HG03520 (cell line): Measurements from ENCODE around the gene CANT1.

ENCODE experiments used
- ATAC-seq: cut with Tn5 transposase; IDR thresholded peaks from one replicate; pipeline ENCODE4 v1.9.1; 2021; ENCODE audit warnings: mild to moderate bottlenecking, moderate library complexity; ENCODE audit not compliant: unreplicated experiment

The CANT1 gene

DNA sequence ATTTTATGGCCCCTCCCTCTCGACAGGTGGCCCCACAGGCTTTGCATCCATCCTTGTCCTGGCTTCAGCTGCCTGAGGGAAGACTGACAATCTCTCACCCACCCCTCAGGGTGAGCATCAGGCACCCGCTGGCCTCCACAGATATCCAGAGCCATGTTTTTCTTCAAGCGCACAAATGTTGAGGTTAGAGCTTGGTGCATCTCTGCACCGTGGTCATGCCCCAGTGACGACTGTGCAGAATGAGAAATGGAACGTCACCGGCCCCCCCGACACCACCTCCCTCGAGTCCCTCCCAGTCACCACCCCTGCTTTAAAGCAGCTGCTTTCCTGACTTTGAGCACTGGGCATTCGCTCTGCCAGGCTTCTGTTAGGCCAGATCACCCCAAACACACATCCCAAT lies 64.6 kb downstream of the CANT1 start:
- ATAC-seq, result no peak

DNA sequence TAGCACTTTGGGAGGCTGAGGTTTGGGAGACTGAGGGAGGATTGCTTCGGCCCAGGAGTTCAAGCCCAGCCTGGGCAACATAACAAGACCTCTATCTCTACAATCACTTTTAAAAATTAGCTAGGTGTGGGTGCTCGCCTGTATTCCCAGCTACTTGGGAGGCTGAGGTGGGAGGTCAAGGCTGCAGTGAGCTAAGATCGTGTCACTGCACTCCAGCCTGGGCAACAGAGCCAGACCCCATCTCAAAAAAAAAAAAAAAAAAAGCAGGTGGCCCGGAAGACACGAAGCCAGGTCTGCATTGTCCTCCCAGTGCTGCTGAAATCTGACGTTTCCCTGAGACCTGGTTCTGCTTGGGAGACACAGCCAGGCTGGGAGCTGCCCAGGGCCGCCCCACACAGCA lies 65.5 kb downstream of the CANT1 start:
- no peak for ATAC-seq
